ENCODE data around the gene YTHDC2. TPM values are rescaled to one million over a fixed set of nuclear protein-coding genes. Genes with fewer than 3 reads are reported as not detected.

YTHDC2 gene
- total and polyA plus RNA-seq, 8 donors, result 17.6 to 49.3 (median 40.5) TPM

- peaks cover 0 to 67% of the 10 kb centered on the region in 2 donors for H3K36me3 ChIP-seq
- no peak overlapping the region for H3K27ac ChIP-seq
- H3K4me3 ChIP-seq, result no peak overlapping the region
- intact Hi-C loops (cut with DNase I), result no loop called here
- TF ChIP-seq CTCF (IDR thresholded peaks at IDR 0.05), result no peak
- no peaks in the 10 kb centered on the region for H3K27me3 ChIP-seq
- no peaks in the 10 kb centered on the region for H3K9me3 ChIP-seq
- ATAC-seq, result no peak
- no peaks in the 10 kb centered on the region for H3K4me1 ChIP-seq
- DNase-seq, result no peak
These were observed 24.8 kb downstream of the YTHDC2 start for GRCh38 chr5:113538313-113538712.

- TF ChIP-seq CTCF (IDR thresholded peaks at IDR 0.05), result no peak
- Histone ChIP-seq H3K9me3 (no peaks in the 10 kb centered on the region), H3K27me3 (no peaks in the 10 kb centered on the region), H3K4me1 (no peaks in the 10 kb centered on the region), H3K36me3 (peaks cover 0 to 49% of the 10 kb centered on the region in 2 donors), H3K4me3 (no peak overlapping the region), H3K27ac (no peak overlapping the region)
- no peak for DNase-seq
- ATAC-seq, result peak; percentile 57
- intact Hi-C loops (cut with DNase I), result no loop called here
These were observed 33.2 kb downstream of the YTHDC2 start for GRCh38 chr5:113546703-113547183.

- Histone ChIP-seq H3K36me3 (peaks cover 0 to 61% of the 10 kb centered on the region in 2 donors), H3K9me3 (no peaks in the 10 kb centered on the region), H3K4me1 (no peaks in the 10 kb centered on the region), H3K27me3 (no peaks in the 10 kb centered on the region), H3K4me3 (no peak overlapping the region), H3K27ac (no peak overlapping the region)
- intact Hi-C loops (cut with DNase I), result no loop called here
- TF ChIP-seq CTCF (IDR thresholded peaks at IDR 0.05), result no peak
- DNase-seq (no peak), ATAC-seq (no peak)
These were observed 34.9 kb downstream of the YTHDC2 start for GRCh38 chr5:113548396-113548795.

GRCh38 chr5:113552137-113552536 is 38.6 kb downstream of the YTHDC2 start:
- no peak for TF ChIP-seq CTCF (IDR thresholded peaks at IDR 0.05)
- ATAC-seq (no peak), DNase-seq (no peak)
- intact Hi-C loops (cut with DNase I), result no loop called here
- no peak overlapping the region for H3K4me3 ChIP-seq
- peaks cover 0 to 71% of the 10 kb centered on the region in 2 donors for H3K36me3 ChIP-seq
- H3K4me1 ChIP-seq, result no peaks in the 10 kb centered on the region
- no peaks in the 10 kb centered on the region for H3K9me3 ChIP-seq
- H3K27ac ChIP-seq, result no peak overlapping the region
- no peaks in the 10 kb centered on the region for H3K27me3 ChIP-seq

GRCh38 chr5:113552620-113553019 is 39.1 kb downstream of the YTHDC2 start:
- intact Hi-C loops (cut with DNase I), result no loop called here
- Histone ChIP-seq H3K4me1 (no peaks in the 10 kb centered on the region), H3K4me3 (no peak overlapping the region), H3K27me3 (no peaks in the 10 kb centered on the region), H3K27ac (no peak overlapping the region), H3K36me3 (peaks cover 0 to 73% of the 10 kb centered on the region in 2 donors), H3K9me3 (no peaks in the 10 kb centered on the region)
- ATAC-seq (no peak), DNase-seq (no peak)
- TF ChIP-seq CTCF (IDR thresholded peaks at IDR 0.05), result no peak

Data from left lung (tissue), 10 donors.